Esophagus squamous epithelium (tissue), 5 donors: ENCODE measurements around the gene PLCXD3. TPM values are rescaled to one million over a fixed set of nuclear protein-coding genes. Genes with fewer than 3 reads are reported as not detected.

Source experiments
- DNase-seq: peaks from one replicate; lab custom pipeline; 2025; lab: John Stamatoyannopoulos, UW
- H3K27ac ChIP-seq, 4 donors: fragments of 200-600 bp; sonication (generic); one replicate each; pipeline ENCODE4 v1.5.1; 2016 to 2019; ENCODE audit warnings: mild to moderate bottlenecking in 1 of 4
- H3K27me3 ChIP-seq, 4 donors: fragments of 200-600 bp; sonication (generic); 1 replicate in 3 of 4; 2 replicates in 1 of 4; pipeline versions ENCODE4 v1.5.1 to v1.6.0; 2017 to 2021; ENCODE audit warnings: antibody characterized with exemption in 1 of 4
- H3K36me3 ChIP-seq, 3 donors: fragments of 200-600 bp; sonication (generic); one replicate each; pipeline ENCODE4 v1.5.1; 2016 to 2019
- H3K4me1 ChIP-seq, 3 donors: fragments of 200-600 bp; sonication (generic); one replicate each; pipeline ENCODE4 v1.5.1; 2017 to 2019
- H3K4me3 ChIP-seq, 4 donors: fragments of 200-600 bp; sonication (generic); 1 replicate in 3 of 4; 2 replicates in 1 of 4; pipeline ENCODE4 v1.5.1; 2016 to 2019; ENCODE audit warnings: mild to moderate bottlenecking in 2 of 4, moderate library complexity in 1 of 4
- H3K9me3 ChIP-seq, 3 donors: fragments of 200-600 bp; sonication (generic); one replicate each; pipeline ENCODE4 v1.5.1; 2016 to 2019
- POLR2A ChIP-seq, 4 donors: fragments of 450-650 bp; IDR thresholded peaks; one replicate each; pipeline ENCODE4 v1.6.1; 2017; ENCODE audit warnings: antibody characterized with exemption in 4 of 4, mild to moderate bottlenecking in 4 of 4, moderate library complexity in 3 of 4
- WGBS, 2 donors: methylation state at CpG; one replicate each; pipeline ENCODE4 v1.1.5; 2018; 5-methylcytosine and 5-hydroxymethylcytosine counted together
- intact Hi-C: fragments of 100-400 bp; cut with DNase I; formaldehyde crosslinking; loops from one replicate; pipeline ENCODE4 v1.15.0; 2022
- total RNA-seq, 4 donors: library from RNA; depleted of rRNA; stranded (reverse); fragments of >200 nt; gene quantifications; one replicate each; pipeline ENCODE4 v1.1.0, GENCODE V29; 2016
- TF ChIP-seq, protein P1 (sequence below), 6 experiments: fragments of 450-650 bp in 4 of 6; fragments of 200-600 bp in 2 of 6; sonication (generic) in 2 of 6; IDR thresholded peaks; one replicate each; pipeline ENCODE4 v1.5.1; 2016 to 2019; ENCODE audit warnings: antibody characterized with exemption in 6 of 6, mild to moderate bottlenecking in 4 of 6, moderate library complexity in 4 of 6
- donor health status: DM: yes; HTN: yes; CAD: no.

The PLCXD3 gene
- total RNA-seq, 4 donors from 2014 or later, result 0.13 to 1.5 (median 0.94) TPM; not detected in 1

DNA sequence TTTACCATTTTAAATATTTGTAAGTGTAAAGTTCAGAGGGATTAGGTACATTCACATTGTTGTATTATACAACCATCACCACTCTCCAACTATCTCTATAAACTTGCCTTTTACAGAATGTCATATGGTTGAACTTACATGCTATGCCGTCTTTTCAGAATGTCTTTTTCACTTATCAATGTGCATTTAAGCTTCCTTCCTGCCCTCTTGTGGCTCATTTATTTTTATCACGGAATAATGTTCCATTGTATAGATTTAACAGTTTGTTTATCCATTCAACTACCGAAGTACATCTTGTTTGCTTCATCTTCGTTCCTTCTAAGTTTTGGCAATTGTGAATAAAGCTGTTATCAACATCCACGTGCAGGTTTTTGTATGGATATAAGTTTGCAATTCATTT is 163.8 kb downstream of the PLCXD3 start:
- Histone ChIP-seq H3K9me3 (no peaks in the 10 kb centered on the region), H3K4me3 (no peak overlapping the region), H3K27me3 (no peaks in the 10 kb centered on the region), H3K27ac (no peak overlapping the region), H3K36me3 (no peaks in the 10 kb centered on the region), H3K4me1 (no peaks in the 10 kb centered on the region)
- no peak for TF ChIP-seq POLR2A (IDR thresholded peaks at IDR 0.05)
- TF ChIP-seq, protein P1, sequence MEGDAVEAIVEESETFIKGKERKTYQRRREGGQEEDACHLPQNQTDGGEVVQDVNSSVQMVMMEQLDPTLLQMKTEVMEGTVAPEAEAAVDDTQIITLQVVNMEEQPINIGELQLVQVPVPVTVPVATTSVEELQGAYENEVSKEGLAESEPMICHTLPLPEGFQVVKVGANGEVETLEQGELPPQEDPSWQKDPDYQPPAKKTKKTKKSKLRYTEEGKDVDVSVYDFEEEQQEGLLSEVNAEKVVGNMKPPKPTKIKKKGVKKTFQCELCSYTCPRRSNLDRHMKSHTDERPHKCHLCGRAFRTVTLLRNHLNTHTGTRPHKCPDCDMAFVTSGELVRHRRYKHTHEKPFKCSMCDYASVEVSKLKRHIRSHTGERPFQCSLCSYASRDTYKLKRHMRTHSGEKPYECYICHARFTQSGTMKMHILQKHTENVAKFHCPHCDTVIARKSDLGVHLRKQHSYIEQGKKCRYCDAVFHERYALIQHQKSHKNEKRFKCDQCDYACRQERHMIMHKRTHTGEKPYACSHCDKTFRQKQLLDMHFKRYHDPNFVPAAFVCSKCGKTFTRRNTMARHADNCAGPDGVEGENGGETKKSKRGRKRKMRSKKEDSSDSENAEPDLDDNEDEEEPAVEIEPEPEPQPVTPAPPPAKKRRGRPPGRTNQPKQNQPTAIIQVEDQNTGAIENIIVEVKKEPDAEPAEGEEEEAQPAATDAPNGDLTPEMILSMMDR (IDR thresholded peaks at IDR 0.05), result no peak
- intact Hi-C loops, result no loop called here
- DNase-seq, result no peak
- 25 to 33% methylated on average over 5 of the region's 5 CpGs for whole genome bisulfite sequencing, 2 donors

DNA sequence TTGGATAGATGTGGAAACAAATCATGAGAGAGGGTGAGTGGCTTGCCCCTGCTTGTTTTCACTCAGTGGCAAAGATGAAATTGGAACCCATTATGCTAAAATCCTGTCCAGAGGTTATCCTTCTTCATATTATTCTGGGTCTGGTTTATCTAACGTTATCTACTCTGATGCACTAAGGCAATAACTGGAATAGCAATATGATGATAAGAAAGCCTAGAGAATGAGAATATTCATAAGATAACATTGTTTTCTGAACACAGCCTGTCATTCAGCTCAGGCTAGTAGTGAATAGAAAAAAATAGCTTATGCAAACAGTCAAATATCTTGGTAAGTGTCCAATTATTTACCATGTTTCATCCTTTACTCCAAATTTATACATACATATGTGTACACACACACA is 165.1 kb downstream of the PLCXD3 start:
- Histone ChIP-seq H3K36me3 (no peaks in the 10 kb centered on the region), H3K4me1 (no peaks in the 10 kb centered on the region), H3K27ac (no peak overlapping the region), H3K27me3 (no peaks in the 10 kb centered on the region), H3K4me3 (no peak overlapping the region), H3K9me3 (no peaks in the 10 kb centered on the region)
- intact Hi-C loops, result no loop called here
- WGBS, 2 donors, result 35 to 54% methylated on average over 1 of the region's 1 CpG
- no peak for TF ChIP-seq POLR2A (IDR thresholded peaks at IDR 0.05)
- TF ChIP-seq, protein P1 (IDR thresholded peaks at IDR 0.05), result no peak
- no peak for DNase-seq

DNA sequence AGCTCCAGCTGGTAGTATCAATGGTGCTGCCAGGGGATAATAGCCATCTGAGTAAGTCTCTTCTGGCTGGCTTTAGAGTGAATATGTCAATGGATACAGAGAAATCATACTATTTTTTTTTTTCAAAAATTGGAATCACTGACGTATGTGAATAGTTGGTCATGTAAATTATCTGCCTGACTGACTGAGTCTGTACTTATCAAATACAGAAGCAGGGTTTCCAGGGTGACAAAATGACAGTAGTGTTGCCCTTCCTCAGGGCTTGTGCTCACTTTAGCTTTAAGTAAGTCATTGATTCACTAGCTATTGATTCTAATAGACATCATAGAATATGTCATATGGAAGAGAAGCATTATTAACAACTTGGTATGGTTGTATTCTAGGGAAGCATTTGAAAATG is 171.1 kb downstream of the PLCXD3 start:
- intact Hi-C loops, result no loop called here
- no peaks in the 10 kb centered on the region for H3K4me1 ChIP-seq
- no peaks in the 10 kb centered on the region for H3K9me3 ChIP-seq
- TF ChIP-seq POLR2A (IDR thresholded peaks at IDR 0.05), result no peak
- TF ChIP-seq, protein P1 (IDR thresholded peaks at IDR 0.05), result no peak
- H3K4me3 ChIP-seq, result no peak overlapping the region
- DNase-seq, result no peak
- 71 to 78% methylated on average over 1 of the region's 1 CpG for WGBS, 2 donors
- H3K36me3 ChIP-seq, result no peaks in the 10 kb centered on the region
- no peak overlapping the region for H3K27ac ChIP-seq
- no peaks in the 10 kb centered on the region for H3K27me3 ChIP-seq

DNA sequence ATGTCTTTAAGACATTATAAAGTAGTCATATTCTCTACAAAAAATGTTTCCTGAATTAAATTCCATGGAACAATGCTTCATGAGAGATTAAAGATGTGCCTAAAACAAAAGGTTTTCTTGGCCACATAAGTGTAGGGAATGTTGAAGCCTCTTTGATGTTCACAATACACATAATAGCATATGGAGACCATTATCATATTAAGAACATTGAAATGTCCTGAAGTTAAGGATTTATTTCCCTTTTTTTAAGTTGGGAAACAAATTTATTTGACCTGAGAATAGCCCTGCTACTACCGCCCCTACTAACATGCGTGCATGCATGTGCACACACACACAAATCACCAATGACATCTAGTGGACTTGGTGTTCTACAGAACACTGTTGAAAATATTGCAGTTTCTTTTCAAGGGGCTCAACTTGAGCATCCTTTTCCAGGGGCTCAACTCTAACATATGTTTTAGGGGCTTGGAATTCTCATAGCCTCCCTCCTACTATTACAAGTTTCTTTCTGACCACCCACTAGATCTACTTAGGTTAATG is 172.2 kb downstream of the PLCXD3 start:
- no peak for DNase-seq
- Histone ChIP-seq H3K4me1 (no peaks in the 10 kb centered on the region), H3K27me3 (no peaks in the 10 kb centered on the region), H3K36me3 (no peaks in the 10 kb centered on the region), H3K27ac (no peak overlapping the region), H3K4me3 (no peak overlapping the region), H3K9me3 (no peaks in the 10 kb centered on the region)
- 78 to 83% methylated on average over 2 of the region's 2 CpGs for WGBS, 2 donors
- TF ChIP-seq, protein P1 (IDR thresholded peaks at IDR 0.05), result no peak
- no peak for TF ChIP-seq POLR2A (IDR thresholded peaks at IDR 0.05)
- intact Hi-C loops, result no loop called here

DNA sequence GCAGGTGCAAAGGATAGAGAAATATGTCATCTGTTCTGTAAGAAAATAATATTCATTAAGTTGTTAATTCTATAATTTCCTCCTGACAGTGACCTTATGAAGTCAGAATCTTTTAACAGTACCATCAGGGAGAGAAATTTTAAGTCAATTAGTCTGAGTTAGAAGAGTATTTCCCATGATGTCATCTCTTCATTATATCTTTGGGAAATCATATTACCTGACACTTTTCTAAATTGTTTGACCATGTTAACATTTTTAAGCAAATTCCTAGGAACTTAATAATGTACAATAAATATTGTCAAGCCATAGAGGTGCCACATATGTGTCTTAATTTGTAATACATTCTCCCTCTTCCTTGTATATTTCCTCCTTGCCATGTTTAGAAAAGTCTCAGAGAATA is 172.7 kb downstream of the PLCXD3 start:
- H3K4me3 ChIP-seq, result no peak overlapping the region
- TF ChIP-seq POLR2A (IDR thresholded peaks at IDR 0.05), result no peak
- TF ChIP-seq, protein P1 (IDR thresholded peaks at IDR 0.05), result no peak
- intact Hi-C loops, result no loop called here

More for the DNA sequence above, 172.7 kb downstream of the PLCXD3 start:
- H3K27me3 ChIP-seq, result no peaks in the 10 kb centered on the region
- H3K9me3 ChIP-seq, result no peaks in the 10 kb centered on the region
- H3K36me3 ChIP-seq, result no peaks in the 10 kb centered on the region
- H3K27ac ChIP-seq, result no peak overlapping the region
- DNase-seq, result no peak
- H3K4me1 ChIP-seq, result no peaks in the 10 kb centered on the region
